WERI-Rb-1 (cell line): Measurements from ENCODE around the gene LAD1.

Experiments
- DNase-seq: peaks from one replicate; pipeline ENCODE4 v3.0.0-alpha.2; 2020
- H3K27ac ChIP-seq: fragments of 250-450 bp; sonication (Bioruptor Pico); 2 replicates; pipeline ENCODE4 v1.5.1; 2020; ENCODE audit warnings: mild to moderate bottlenecking, moderate library complexity
- H3K27me3 ChIP-seq: fragments of 250-450 bp; sonication (Bioruptor Pico); 2 replicates; pipeline ENCODE4 v1.5.1; 2021; ENCODE audit warnings: mild to moderate bottlenecking, low read depth, moderate library complexity; ENCODE audit not compliant: insufficient read depth, severe bottlenecking
- H3K36me3 ChIP-seq: fragments of 250-450 bp; sonication (Bioruptor Pico); 2 replicates; pipeline ENCODE4 v1.5.1; 2020; ENCODE audit warnings: mild to moderate bottlenecking, moderate library complexity
- H3K4me3 ChIP-seq: 2 replicates; pipeline ENCODE4 v1.5.1; 2011; ENCODE audit warnings: low read depth, mild to moderate bottlenecking, control low read depth, low read length
- H3K9me3 ChIP-seq: fragments of 250-450 bp; sonication (Bioruptor Pico); 2 replicates; pipeline ENCODE4 v1.5.1; 2021; ENCODE audit warnings: mild to moderate bottlenecking, moderate library complexity; ENCODE audit not compliant: severe bottlenecking
- TF ChIP-seq, protein P1 (sequence below): IDR thresholded peaks from 2 replicates; pipeline ENCODE4 v1.5.1; 2011; ENCODE audit warnings: low read depth, mild to moderate bottlenecking, control low read depth, inconsistent platforms, low read length

The LAD1 gene

DNA sequence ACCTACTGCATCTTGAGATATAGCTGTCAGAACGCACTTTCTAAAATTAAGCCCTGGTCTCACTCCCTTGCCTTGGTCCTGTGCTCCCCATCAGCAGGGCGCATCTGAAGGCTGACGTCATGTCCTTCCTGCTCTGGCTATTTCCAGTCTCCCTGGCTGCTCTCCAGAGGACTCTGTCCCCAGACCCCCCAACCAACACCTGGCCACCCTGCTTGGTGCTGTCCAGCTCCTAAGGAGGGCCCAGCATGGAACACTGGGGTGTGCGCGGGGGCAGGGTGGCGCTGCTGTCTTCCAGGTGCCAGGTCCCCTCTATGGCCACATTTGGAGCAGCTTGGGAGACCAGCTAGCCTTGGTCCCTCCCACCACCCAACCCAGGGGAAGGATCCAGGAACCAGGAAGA, 29.9 kb downstream of the LAD1 start:
- Histone ChIP-seq H3K9me3 (no peaks in the 10 kb centered on the region), H3K27me3 (peaks cover 17% of the 10 kb centered on the region), H3K4me3 (no peak overlapping the region), H3K36me3 (no peaks in the 10 kb centered on the region), H3K27ac (no peak overlapping the region)
- TF ChIP-seq, protein P1, sequence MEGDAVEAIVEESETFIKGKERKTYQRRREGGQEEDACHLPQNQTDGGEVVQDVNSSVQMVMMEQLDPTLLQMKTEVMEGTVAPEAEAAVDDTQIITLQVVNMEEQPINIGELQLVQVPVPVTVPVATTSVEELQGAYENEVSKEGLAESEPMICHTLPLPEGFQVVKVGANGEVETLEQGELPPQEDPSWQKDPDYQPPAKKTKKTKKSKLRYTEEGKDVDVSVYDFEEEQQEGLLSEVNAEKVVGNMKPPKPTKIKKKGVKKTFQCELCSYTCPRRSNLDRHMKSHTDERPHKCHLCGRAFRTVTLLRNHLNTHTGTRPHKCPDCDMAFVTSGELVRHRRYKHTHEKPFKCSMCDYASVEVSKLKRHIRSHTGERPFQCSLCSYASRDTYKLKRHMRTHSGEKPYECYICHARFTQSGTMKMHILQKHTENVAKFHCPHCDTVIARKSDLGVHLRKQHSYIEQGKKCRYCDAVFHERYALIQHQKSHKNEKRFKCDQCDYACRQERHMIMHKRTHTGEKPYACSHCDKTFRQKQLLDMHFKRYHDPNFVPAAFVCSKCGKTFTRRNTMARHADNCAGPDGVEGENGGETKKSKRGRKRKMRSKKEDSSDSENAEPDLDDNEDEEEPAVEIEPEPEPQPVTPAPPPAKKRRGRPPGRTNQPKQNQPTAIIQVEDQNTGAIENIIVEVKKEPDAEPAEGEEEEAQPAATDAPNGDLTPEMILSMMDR: no peak
- DNase-seq: no peak

DNA sequence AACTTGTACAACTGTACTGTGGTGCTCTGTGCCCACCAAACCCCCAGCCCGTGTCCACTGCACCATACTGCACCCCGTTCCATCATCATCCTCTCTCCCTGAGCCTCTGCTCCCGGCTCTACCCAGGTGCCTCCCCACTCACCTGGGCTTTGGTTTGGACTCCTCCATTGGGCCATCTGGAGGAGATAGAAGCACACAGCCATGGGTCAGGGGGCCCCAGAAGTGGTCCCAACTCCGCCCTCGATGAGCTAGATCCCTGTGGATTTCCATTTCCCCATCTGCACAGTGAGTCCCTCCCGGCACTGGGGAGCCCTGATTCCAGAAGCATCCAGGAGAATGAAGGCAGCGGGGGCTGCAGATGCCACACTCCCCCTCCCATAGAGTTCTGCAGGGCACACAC, 32.4 kb downstream of the LAD1 start:
- Histone ChIP-seq H3K27ac (no peak overlapping the region), H3K4me3 (no peak overlapping the region), H3K36me3 (no peaks in the 10 kb centered on the region), H3K27me3 (peaks cover 17% of the 10 kb centered on the region), H3K9me3 (no peaks in the 10 kb centered on the region)
- DNase-seq: no peak
- TF ChIP-seq, protein P1: no peak

DNA sequence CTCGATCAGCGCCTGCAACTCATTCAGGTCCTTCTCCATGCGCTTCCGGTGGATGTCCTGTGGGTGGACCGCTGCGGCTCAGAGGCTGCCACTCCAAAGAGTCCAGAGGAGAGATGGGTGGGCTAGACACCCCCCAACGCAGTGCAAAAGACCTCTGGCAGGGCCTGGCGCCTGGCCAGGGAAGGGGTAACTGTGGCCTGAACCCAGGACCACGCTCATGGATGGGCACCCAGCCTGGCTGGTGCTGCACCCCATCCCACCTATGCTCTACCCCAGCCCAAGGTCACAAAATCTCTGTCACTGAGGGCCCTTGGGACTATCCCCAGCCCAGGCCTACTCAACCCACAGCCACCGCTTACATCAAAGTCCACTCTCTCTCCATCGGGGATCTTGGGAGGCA, 33.9 kb downstream of the LAD1 start:
- Histone ChIP-seq H3K9me3 (no peaks in the 10 kb centered on the region), H3K4me3 (no peak overlapping the region), H3K36me3 (no peaks in the 10 kb centered on the region), H3K27ac (no peak overlapping the region), H3K27me3 (peaks cover 17% of the 10 kb centered on the region)
- TF ChIP-seq, protein P1: no peak
- no peak for DNase-seq

DNA sequence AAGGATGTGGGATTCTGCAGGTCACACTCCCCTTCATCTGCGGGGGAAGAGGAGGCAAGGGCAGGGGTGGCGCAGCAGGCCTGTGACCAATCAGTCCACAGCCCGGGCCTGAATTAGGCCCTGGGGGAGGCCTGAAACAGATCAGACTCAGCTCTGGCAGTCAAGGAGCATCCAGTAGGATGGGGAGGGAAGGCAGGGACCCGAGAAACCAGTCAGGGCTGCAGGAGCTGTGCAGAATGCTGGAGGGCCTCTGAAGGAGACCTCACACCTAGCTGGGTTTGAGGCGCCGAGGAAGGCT, 34.4 kb downstream of the LAD1 start:
- Histone ChIP-seq H3K27ac (no peak overlapping the region), H3K4me3 (no peak overlapping the region), H3K36me3 (no peaks in the 10 kb centered on the region), H3K9me3 (no peaks in the 10 kb centered on the region), H3K27me3 (peaks cover 17% of the 10 kb centered on the region)
- no peak for DNase-seq
- TF ChIP-seq, protein P1: no peak

DNA sequence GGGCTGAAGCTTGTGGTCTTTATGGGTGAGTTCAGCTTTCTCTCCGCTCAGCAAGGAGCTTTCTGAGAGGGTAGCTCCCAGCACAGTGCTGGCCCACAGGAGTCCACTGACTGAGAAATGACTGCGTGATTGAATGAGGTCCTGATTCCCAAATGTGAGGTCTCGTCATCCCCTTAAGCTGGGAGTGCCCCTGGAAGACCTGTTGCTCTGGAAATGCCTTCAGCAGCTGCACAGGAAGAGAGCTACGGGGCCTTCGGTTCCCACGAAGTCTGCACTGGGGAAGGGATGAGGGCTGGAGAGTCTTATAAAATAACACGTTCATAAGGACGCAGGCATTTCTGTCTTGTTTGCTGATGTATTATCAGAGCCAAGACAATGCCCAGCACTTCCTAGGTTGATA, 35.7 kb downstream of the LAD1 start:
- TF ChIP-seq, protein P1: no peak
- no peak for DNase-seq
- peaks cover 15% of the 10 kb centered on the region for H3K27me3 ChIP-seq
- H3K36me3 ChIP-seq: no peaks in the 10 kb centered on the region
- H3K4me3 ChIP-seq: no peak overlapping the region
- H3K9me3 ChIP-seq: no peaks in the 10 kb centered on the region
- H3K27ac ChIP-seq: no peak overlapping the region

DNA sequence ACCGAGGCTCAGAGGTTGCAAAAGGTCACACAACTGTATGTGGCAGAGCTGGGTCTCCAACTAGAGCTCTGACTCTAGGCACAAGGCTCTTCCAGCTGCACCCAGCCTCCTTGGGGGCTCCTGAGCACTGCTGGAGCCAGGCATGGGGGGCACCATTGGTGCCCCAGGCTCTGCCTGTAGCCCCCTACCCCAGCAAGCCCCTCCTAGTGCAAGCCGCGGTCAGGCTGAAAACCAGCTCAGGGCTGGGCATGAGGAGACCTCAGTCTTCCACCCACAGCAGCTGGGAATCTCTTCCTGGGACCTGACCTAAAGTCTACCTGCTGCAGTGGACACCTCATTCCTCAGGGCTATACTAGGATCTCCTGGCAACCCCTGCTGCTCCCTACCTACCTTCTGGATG, 36.2 kb downstream of the LAD1 start:
- no peak overlapping the region for H3K27ac ChIP-seq
- no peaks in the 10 kb centered on the region for H3K9me3 ChIP-seq
- TF ChIP-seq, protein P1: no peak
- H3K4me3 ChIP-seq: no peak overlapping the region
- H3K36me3 ChIP-seq: no peaks in the 10 kb centered on the region
- peaks cover 12% of the 10 kb centered on the region for H3K27me3 ChIP-seq
- DNase-seq: no peak
